ENCODE measurements around the gene E2F2. TPM values are rescaled to one million over a fixed set of nuclear protein-coding genes. Genes with fewer than 3 reads are reported as not detected.

The E2F2 gene
- total and polyA plus RNA-seq, 12 donors, result 0.07 to 3.7 (median 0.35) TPM; not detected in 1

- Histone ChIP-seq H3K4me1 (replicated peaks in 1 of 2) (peaks cover 23 to 47% of the 10 kb centered on the region in 2 donors), H3K4me3 (no peak overlapping the region), H3K36me3 (replicated peaks in 1 of 2) (no peaks in the 10 kb centered on the region), H3K27ac (no peak overlapping the region), H3K9me3 (replicated peaks in 1 of 3) (no peaks in the 10 kb centered on the region), H3K27me3 (no peaks in the 10 kb centered on the region)
- TF ChIP-seq CTCF (IDR thresholded peaks at IDR 0.05), result no peak
- no peak for TF ChIP-seq POLR2A (IDR thresholded peaks at IDR 0.05)
- WGBS, 4 donors, result 49 to 79% (median 59%) methylated on average over 5 to 8 of the region's 8 CpGs
- peak in 1 of 7 donors; percentile 6 for DNase-seq
- intact Hi-C loops (cut with DNase I), result loop anchor here (5.0 to 10.0 kb wide), 2 partner anchors 37 to 105 kb away; partner anchors contain the start of gene TCEA3 (in 1 of the 2)
Measured at GRCh38 chr1:23529146-23530086, 1.6 kb downstream of the E2F2 start.

DNA sequence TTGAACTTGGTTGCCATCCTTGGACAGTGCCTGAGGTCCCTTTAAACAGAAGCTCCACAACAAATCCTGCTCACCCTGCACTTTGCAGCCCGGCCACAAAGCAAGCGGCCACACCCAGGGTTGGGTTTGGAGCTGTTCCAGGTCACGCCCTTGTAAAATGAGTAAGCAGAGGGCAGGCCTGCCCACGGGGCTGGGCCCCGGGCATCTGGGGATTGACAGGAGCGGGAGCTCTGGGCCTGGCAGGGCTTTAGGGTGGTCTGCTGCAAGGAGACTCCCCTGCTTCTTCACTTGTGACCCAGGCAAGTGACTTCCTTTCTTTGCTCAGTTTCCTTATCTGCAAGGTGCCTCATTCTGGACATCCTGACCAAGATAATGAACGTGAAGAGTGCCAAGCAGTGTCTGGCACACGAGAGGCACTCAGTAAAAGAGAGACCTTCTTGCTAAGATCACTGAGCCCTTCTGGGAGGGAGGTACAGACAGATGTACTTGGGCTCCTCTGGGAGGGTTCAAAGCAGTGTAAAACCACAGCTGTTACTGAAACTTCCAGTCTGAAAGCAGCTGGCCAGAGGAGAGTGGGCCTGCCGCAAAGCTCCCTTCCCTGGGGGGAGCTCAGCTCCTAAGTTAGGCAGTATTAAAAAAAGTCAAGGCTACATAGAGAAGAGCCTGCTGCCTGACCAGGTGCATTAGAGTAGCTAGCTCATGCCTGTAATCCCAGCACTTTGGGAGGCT is 2.6 kb downstream of the E2F2 start:
- Histone ChIP-seq H3K4me1 (replicated peaks in 1 of 2) (peaks cover 23 to 45% of the 10 kb centered on the region in 2 donors), H3K36me3 (replicated peaks in 1 of 2) (no peaks in the 10 kb centered on the region), H3K4me3 (no peak overlapping the region), H3K9me3 (replicated peaks in 1 of 3) (no peaks in the 10 kb centered on the region), H3K27me3 (no peaks in the 10 kb centered on the region), H3K27ac (peak overlapping the region in 4 of 5 donors; percentile 3 to 63 (median 41))
- TF ChIP-seq CTCF (IDR thresholded peaks at IDR 0.05) (peak in 1 of 6 experiments; percentile 22), POLR2A (IDR thresholded peaks at IDR 0.05) (peak in 1 of 2 donors; percentile 11)
- WGBS, 4 donors, result 5 to 17% (median 13%) methylated on average over 3 to 9 of the region's 9 CpGs
- intact Hi-C loops (cut with DNase I), result loop anchor here in 1 of 2 donors (5.0 kb wide), 1 partner anchor 36 kb away; no protein-coding TSS in a partner anchor
- DNase-seq, result peak; percentile 91 to 96 (median 95)

- peak overlapping the region in 2 of 5 donors; percentile 1 to 40 for H3K27ac ChIP-seq
Measured at GRCh38 chr1:23527900-23528249, 3.2 kb downstream of the E2F2 start.

More at GRCh38 chr1:23527900-23528249, 3.2 kb downstream of the E2F2 start:
- H3K4me1 ChIP-seq (replicated peaks in 1 of 2), result peaks cover 23 to 40% of the 10 kb centered on the region in 2 donors
- DNase-seq, result no peak
- TF ChIP-seq POLR2A (IDR thresholded peaks at IDR 0.05), result no peak
- no peak for TF ChIP-seq CTCF (IDR thresholded peaks at IDR 0.05)
- WGBS, 4 donors, result 48 to 58% (median 53%) methylated on average over 5 to 6 of the region's 6 CpGs
- intact Hi-C loops (cut with DNase I), result loop anchor here in 1 of 2 donors (5.0 kb wide), 1 partner anchor 36 kb away; no protein-coding TSS in a partner anchor
- no peaks in the 10 kb centered on the region for H3K9me3 ChIP-seq (replicated peaks in 1 of 3)
- no peaks in the 10 kb centered on the region for H3K27me3 ChIP-seq
- no peak overlapping the region for H3K4me3 ChIP-seq
- H3K36me3 ChIP-seq (replicated peaks in 1 of 2), result no peaks in the 10 kb centered on the region
